ENCODE results near the gene SMARCA1. TPM values are rescaled to one million over a fixed set of nuclear protein-coding genes. Genes with fewer than 3 reads are reported as not detected.

SMARCA1 gene
- total and polyA plus RNA-seq, 10 of the 15 experiments (the other 5 are each of a cell fraction or from before 2014, with no cell fraction given), result 0.02 to 0.31 (median 0.08) TPM; not detected in 3

GRCh38 chrX:129404670-129405008, 118.7 kb downstream of the SMARCA1 start:
- ChIA-PET SMC1A (ENCODE audit: uncharacterized antibody, unreplicated experiment) (interaction anchor here (0.6 kb wide), 1 partner anchor 1880 kb away, joined by 3 read pairs; no protein-coding TSS in a partner anchor), CTCF (no interaction called here), POLR2A (interaction anchor here (0.6 kb wide), 1 partner anchor 992 kb away, joined by 4 read pairs; no protein-coding TSS in a partner anchor), RAD21 (ENCODE audit: unreplicated experiment) (no interaction called here)
- TF ChIP-seq EGR1 (IDR thresholded peaks at IDR 0.05; ENCODE audit: borderline replicate concordance in 1 of 2, low read depth in 2 of 2, low read length in 2 of 2) (no peak), NFYB (IDR thresholded peaks at IDR 0.05; ENCODE audit: insufficient read depth, low read depth, low read length) (no peak), PRDM15 (CRISPR knock-in tag; IDR thresholded peaks at IDR 0.05) (no peak), HDGF (IDR thresholded peaks at IDR 0.05) (no peak), STAT1 (conservative IDR thresholded peaks at IDR 0.05) (no peak), NRF1 (conservative IDR thresholded peaks at IDR 0.05; ENCODE audit: low read depth, low read length) (no peak), RUNX3 (IDR thresholded peaks at IDR 0.05; ENCODE audit: low read length) (no peak), YY1 (IDR thresholded peaks at IDR 0.05; ENCODE audit: low read depth, low read length) (no peak), BCL3 (IDR thresholded peaks at IDR 0.05; ENCODE audit: borderline replicate concordance, insufficient read depth, low read depth, low read length, poor library complexity, severe bottlenecking) (no peak), EED (IDR thresholded peaks at IDR 0.05; ENCODE audit: low read depth) (no peak), MEF2A (IDR thresholded peaks at IDR 0.05; ENCODE audit: insufficient read depth, low read depth, low read length) (no peak), MYC (IDR thresholded peaks at IDR 0.05; ENCODE audit: insufficient read depth, insufficient read length, insufficient replicate concordance, low read length, severe bottlenecking) (no peak), IRF4 (IDR thresholded peaks at IDR 0.05; ENCODE audit: low read depth, low read length) (no peak), PBX3 (IDR thresholded peaks at IDR 0.05; ENCODE audit: insufficient replicate concordance, low read depth, low read length) (no peak), NKRF (conservative IDR thresholded peaks at IDR 0.05) (no peak)
- Histone ChIP-seq H3K79me2 (ENCODE audit: control insufficient read depth, insufficient read depth, low read length) (no peaks in the 10 kb centered on the region), H3K9ac (ENCODE audit: control insufficient read depth, insufficient read depth, low read length) (no peak overlapping the region), H4K20me1 (ENCODE audit: control insufficient read depth, insufficient read depth) (no peaks in the 10 kb centered on the region), H3K27ac (ENCODE audit: control insufficient read depth, insufficient read depth) (no peak overlapping the region), H3K9me3 (replicated peaks; ENCODE audit: control insufficient read depth, insufficient read depth, low read length) (no peaks in the 10 kb centered on the region), H3K27me3 (replicated peaks in 1 of 2; ENCODE audit: control insufficient read depth in 2 of 2, insufficient read depth in 2 of 2, low read length in 1 of 2) (no peaks in the 10 kb centered on the region), H3K4me2 (ENCODE audit: control insufficient read depth, insufficient read depth) (no peak overlapping the region), H3K4me1 (ENCODE audit: control insufficient read depth, insufficient read depth, low read length) (no peaks in the 10 kb centered on the region), H2AFZ (ENCODE audit: control insufficient read depth, low read depth, low read length) (no peak overlapping the region), H3K36me3 (ENCODE audit: control insufficient read depth in 2 of 2, insufficient read depth in 2 of 2, low read length in 1 of 2) (no peaks in the 10 kb centered on the region), H3K4me3 (no peak overlapping the region)
- in situ Hi-C loops (cut with MboI), result no loop called here
- no TSS peak for BruUV-seq (replicated peaks)
- WGBS (ENCODE audit: insufficient coverage, insufficient replicate concordance, low lambda C conversion rate, missing lambda C conversion rate), result 0% methylated on average over 2 of the region's 2 CpGs
- DNase-seq (ENCODE audit: low read depth, low spot score), result no peak
- ATAC-seq, result no peak
- intact Hi-C loops (cut with micrococcal nuclease; ENCODE audit: unreplicated experiment), result no loop called here
- FAIRE-seq, result no peak

Data from GM12878 (cell line).